OCI-LY7 (cell line): ENCODE results near the gene ZNF831. TPM values are rescaled to one million over a fixed set of nuclear protein-coding genes. Genes with fewer than 3 reads are reported as not detected.

Source experiments
- BruUV-seq: library from RNA; stranded (reverse); fragments of 400-500 nt; replicated peaks from 2 replicates; lab custom pipeline; 2021; lab: Mats Ljungman, UMichigan
- CTCF ChIA-PET: fragments of 300-600 bp; sonication (Branson Sonifier 250); formaldehyde crosslinking; loops from one replicate; lab custom pipeline; 2022; ENCODE audit warnings: antibody characterized with exemption; ENCODE audit not compliant: unreplicated experiment; lab: Charles Lee
- POLR2A ChIA-PET: fragments of 300-600 bp; sonication (Branson Sonifier 250); formaldehyde crosslinking; loops from one replicate; lab custom pipeline; 2022; ENCODE audit warnings: antibody characterized with exemption; lab: Charles Lee
- DNase-seq: peaks from one replicate; pipeline ENCODE4 v3.0.0-alpha.2; 2015; ENCODE audit warnings: low spot score
- H2AFZ ChIP-seq: fragments of 200-600 bp; sonication (generic), shearing (Covaris generic); 2 replicates; pipeline ENCODE4 v1.6.1; 2014; ENCODE audit warnings: mild to moderate bottlenecking, antibody characterized with exemption, low read length, moderate library complexity
- H3K27ac ChIP-seq: fragments of 200-600 bp; sonication (generic); 2 replicates; pipeline ENCODE4 v1.5.1; 2014; ENCODE audit warnings: mixed run types, low read depth, mild to moderate bottlenecking, moderate library complexity, low read length, inconsistent platforms; ENCODE audit not compliant: poor library complexity, severe bottlenecking
- H3K36me3 ChIP-seq: fragments of 200-600 bp; sonication (generic); 2 replicates; pipeline ENCODE4 v1.6.1; 2014; ENCODE audit warnings: mild to moderate bottlenecking, antibody characterized with exemption, low read length, moderate library complexity, mixed read lengths; ENCODE audit not compliant: insufficient read depth
- H3K4me1 ChIP-seq: fragments of 200-600 bp; sonication (generic); 2 replicates; pipeline ENCODE4 v1.5.1; 2014; ENCODE audit warnings: mild to moderate bottlenecking, low read length; ENCODE audit not compliant: insufficient read depth, poor library complexity, severe bottlenecking
- H3K4me2 ChIP-seq: fragments of 200-600 bp; sonication (generic); 2 replicates; pipeline ENCODE4 v1.6.1; 2014; ENCODE audit warnings: mild to moderate bottlenecking, low read length
- H3K4me3 ChIP-seq: fragments of 200-600 bp; sonication (generic); 2 replicates; pipeline ENCODE4 v1.5.1; 2014; ENCODE audit warnings: mild to moderate bottlenecking, low read depth, low read length; ENCODE audit not compliant: poor library complexity, severe bottlenecking
- H3K79me2 ChIP-seq: fragments of 200-600 bp; sonication (generic); 2 replicates; pipeline ENCODE4 v1.6.1; 2016; ENCODE audit warnings: low read depth, mild to moderate bottlenecking, low read length, moderate library complexity, mixed read lengths; ENCODE audit not compliant: insufficient read depth
- H3K9me2 ChIP-seq: fragments of 200-600 bp; sonication (generic); 2 replicates; pipeline ENCODE4 v1.6.1; 2016; ENCODE audit warnings: mild to moderate bottlenecking, low read length, mixed read lengths; ENCODE audit not compliant: insufficient read depth
- H3K9me3 ChIP-seq: fragments of 200-600 bp; sonication (generic); 2 replicates; pipeline ENCODE4 v1.6.1; 2014; ENCODE audit warnings: mild to moderate bottlenecking, mixed run types, low read length, mixed read lengths
- H4K20me1 ChIP-seq: fragments of 200-600 bp; sonication (generic); 2 replicates; pipeline ENCODE4 v1.6.1; 2014; ENCODE audit warnings: mild to moderate bottlenecking, antibody characterized with exemption, low read length, moderate library complexity, mixed read lengths; ENCODE audit not compliant: insufficient read depth
- CTCF ChIP-seq: fragments of 200-600 bp; sonication (generic); conservative IDR thresholded peaks from 2 replicates; pipeline ENCODE4 v1.5.1; 2014; ENCODE audit warnings: mild to moderate bottlenecking, antibody characterized with exemption, low read length, moderate library complexity, mixed read lengths
- EZH2phosphoT487 ChIP-seq: fragments of 200-600 bp; sonication (generic); IDR thresholded peaks from 2 replicates; pipeline ENCODE4 v1.6.1; 2018; ENCODE audit warnings: low read depth, borderline replicate concordance, mild to moderate bottlenecking, mixed run types, antibody characterized with exemption, low read length, moderate library complexity, mixed read lengths
- intact Hi-C: fragments of 100-400 bp; cut with micrococcal nuclease; formaldehyde crosslinking; loops from one replicate; pipeline ENCODE4 v1.10.0; 2022; ENCODE audit not compliant: unreplicated experiment
- total RNA-seq, 2 experiments: library from RNA; depleted of rRNA in 1 of 2; stranded (reverse); fragments of >200 nt in 1 of 2; shearing (Covaris generic) in 1 of 2; gene quantifications; 2 replicates each; pipeline ENCODE4 v1.2.3, GENCODE V29; 2014 to 2022

ZNF831 gene
- total RNA-seq, 2 experiments from 2014 or later, result 5.9 to 6.3 TPM

GRCh38 chr20:59148701-59149493, 14.7 kb upstream of the ZNF831 start:
- Histone ChIP-seq H4K20me1 (no peaks in the 10 kb centered on the region), H2AFZ (no peak overlapping the region), H3K9me3 (no peaks in the 10 kb centered on the region), H3K4me1 (peaks cover 8% of the 10 kb centered on the region), H3K79me2 (no peaks in the 10 kb centered on the region), H3K4me2 (no peak overlapping the region), H3K4me3 (no peak overlapping the region), H3K36me3 (no peaks in the 10 kb centered on the region), H3K9me2 (no peaks in the 10 kb centered on the region), H3K27ac (no peak overlapping the region)
- no TSS peak for BruUV-seq
- POLR2A ChIA-PET, result no interaction called here
- intact Hi-C loops, result no loop called here
- TF ChIP-seq CTCF (no peak), EZH2phosphoT487 (no peak)
- CTCF ChIA-PET, result no interaction called here
- DNase-seq, result no peak

- no peak overlapping the region for H3K27ac ChIP-seq
- intact Hi-C loops, result no loop called here
- TF ChIP-seq CTCF (no peak), EZH2phosphoT487 (no peak)
- H3K4me3 ChIP-seq, result no peak overlapping the region
- no peaks in the 10 kb centered on the region for H4K20me1 ChIP-seq
- H3K9me3 ChIP-seq, result no peaks in the 10 kb centered on the region
- 0 out of 2 replicates have a peak overlapping the region, but pooled peaks have one; percentile 4 for H2AFZ ChIP-seq
- CTCF ChIA-PET, result no interaction called here
- DNase-seq, result peak; percentile 39
- POLR2A ChIA-PET, result no interaction called here
- H3K9me2 ChIP-seq, result no peaks in the 10 kb centered on the region
- H3K4me1 ChIP-seq, result peaks cover 8% of the 10 kb centered on the region
- BruUV-seq, result no TSS peak
- no peak overlapping the region for H3K4me2 ChIP-seq
- H3K79me2 ChIP-seq, result no peaks in the 10 kb centered on the region
- H3K36me3 ChIP-seq, result no peaks in the 10 kb centered on the region
Measured at GRCh38 chr20:59149678-59150504, 13.7 kb upstream of the ZNF831 start.
